Fibroblast of the aortic adventitia (primary cell): ENCODE data around the gene SLC39A3. TPM values are rescaled to one million over a fixed set of nuclear protein-coding genes. Genes with fewer than 3 reads are reported as not detected.

Experiments
- DNase-seq: peaks from one replicate; pipeline ENCODE4 v3.0.0-alpha.2; 2010; ENCODE audit warnings: low read depth
- H3K4me3 ChIP-seq: 2 replicates; pipeline ENCODE4 v1.5.1; 2011; ENCODE audit warnings: low read depth, mild to moderate bottlenecking, control low read depth, low read length, moderate library complexity
- CTCF ChIP-seq: IDR thresholded peaks from 2 replicates; pipeline ENCODE4 v1.5.1; 2011; ENCODE audit warnings: mild to moderate bottlenecking, low read length, control low read depth, inconsistent platforms; ENCODE audit not compliant: insufficient read depth
- total RNA-seq: library from RNA; depleted of rRNA; stranded (reverse); fragments of >200 nt; gene quantifications from 2 replicates; pipeline ENCODE4 v1.2.3, GENCODE V29; 2012; ENCODE audit warnings: low replicate concordance

SLC39A3 gene
- total RNA-seq, 1 donor: 28.4 TPM

GRCh38 chr19:2733930-2734588, 5.8 kb downstream of the SLC39A3 start:
- TF ChIP-seq CTCF: no peak
- no peak for DNase-seq

GRCh38 chr19:2732883-2733282, 6.9 kb downstream of the SLC39A3 start:
- no peak for TF ChIP-seq CTCF
- DNase-seq: no peak
- H3K4me3 ChIP-seq: no peak overlapping the region

More at GRCh38 chr19:2733930-2734588, 5.8 kb downstream of the SLC39A3 start:
- H3K4me3 ChIP-seq: no peak overlapping the region

- no peak for TF ChIP-seq CTCF
- DNase-seq: no peak
These were observed 7.6 kb downstream of the SLC39A3 start for GRCh38 chr19:2732157-2732725.

GRCh38 chr19:2731181-2731995, 8.4 kb downstream of the SLC39A3 start:
- no peak overlapping the region for H3K4me3 ChIP-seq
- no peak for TF ChIP-seq CTCF

More at GRCh38 chr19:2732157-2732725, 7.6 kb downstream of the SLC39A3 start:
- no peak overlapping the region for H3K4me3 ChIP-seq

GRCh38 chr19:2729943-2730818, 9.6 kb downstream of the SLC39A3 start:
- H3K4me3 ChIP-seq: no peak overlapping the region
- DNase-seq: no peak
- TF ChIP-seq CTCF: no peak

More at GRCh38 chr19:2731181-2731995, 8.4 kb downstream of the SLC39A3 start:
- no peak for DNase-seq

- no peak for DNase-seq
- no peak overlapping the region for H3K4me3 ChIP-seq
- TF ChIP-seq CTCF: no peak
These were observed 10.9 kb downstream of the SLC39A3 start for GRCh38 chr19:2728783-2729387.
